B cell (primary cell): ENCODE data around the gene WBP11. TPM values are rescaled to one million over a fixed set of nuclear protein-coding genes. Genes with fewer than 3 reads are reported as not detected.

Source experiments
- ATAC-seq: fragments of 200-7000 bp; cut with Tn5 transposase; one replicate; pipeline ENCODE4 v1.10.0; 2021; ENCODE audit warnings: low read depth, mild to moderate bottlenecking, moderate number of reproducible peaks, moderate library complexity
- CTCF ChIA-PET: fragments of 350-600 bp; sonication (Branson Sonifier 250); formaldehyde crosslinking; loops from one replicate; lab custom pipeline; 2021; ENCODE audit warnings: antibody characterized with exemption, inconsistent platforms; lab: Charles Lee
- POLR2A ChIA-PET: fragments of 350-600 bp; sonication (Branson Sonifier 250); formaldehyde crosslinking; loops from one replicate; lab custom pipeline; 2021; ENCODE audit warnings: antibody characterized with exemption; lab: Charles Lee
- DNase-seq: peaks from one replicate; pipeline ENCODE4 v3.0.0; 2013
- H2AFZ ChIP-seq: 2 replicates; pipeline ENCODE4 v1.6.1; 2012; ENCODE audit warnings: mild to moderate bottlenecking, low read depth, low read length; ENCODE audit not compliant: insufficient read depth, poor library complexity, severe bottlenecking
- H3K27ac ChIP-seq, 2 donors: 1 replicate in 1 of 2; 2 replicates in 1 of 2; pipeline ENCODE4 v1.5.1; 2012 to 2013; ENCODE audit warnings: low read length in 2 of 2, mild to moderate bottlenecking in 2 of 2, moderate library complexity in 1 of 2
- H3K27me3 ChIP-seq, 4 experiments: fragments of 200-600 bp in 1 of 4; sonication (generic) in 1 of 4; replicated peaks in 1 of 4; 1 replicate in 2 of 4; 2 replicates in 2 of 4; pipeline versions ENCODE4 v1.6.1 to v1.7.0; 2013 to 2016; ENCODE audit warnings: low read length in 3 of 4, mild to moderate bottlenecking in 2 of 4, mixed read lengths in 1 of 4, moderate library complexity in 1 of 4; ENCODE audit not compliant: insufficient read depth in 4 of 4, control insufficient read depth in 3 of 4; ENCODE audit errors: control extremely low read depth in 1 of 4
- H3K36me3 ChIP-seq, 2 experiments: replicated peaks in 1 of 2; 1 replicate in 1 of 2; 2 replicates in 1 of 2; pipeline versions ENCODE4 v1.6.1 to v1.7.1; 2013; ENCODE audit warnings: low read length in 1 of 2; ENCODE audit not compliant: insufficient read depth in 2 of 2, control insufficient read depth in 1 of 2; ENCODE audit errors: control extremely low read depth in 1 of 2, extremely low read depth in 1 of 2
- H3K4me1 ChIP-seq, 2 donors: fragments of 200-600 bp in 1 of 2; sonication (generic) in 1 of 2; 1 replicate in 1 of 2; 2 replicates in 1 of 2; pipeline versions ENCODE4 v1.5.1 to v1.6.1; 2013 to 2017; ENCODE audit warnings: low read length in 2 of 2; ENCODE audit not compliant: control insufficient read depth in 2 of 2, insufficient read depth in 2 of 2
- H3K4me2 ChIP-seq: replicated peaks from 2 replicates; pipeline ENCODE3; 2012; ENCODE audit warnings: mild to moderate bottlenecking, low read depth, low read length; ENCODE audit not compliant: poor library complexity, severe bottlenecking
- H3K4me3 ChIP-seq, 5 experiments: fragments of 200-600 bp in 1 of 5; sonication (generic) in 1 of 5; 1 replicate in 3 of 5; 2 replicates in 2 of 5; pipeline versions ENCODE4 v1.5.1 to v1.7.0; 2011 to 2016; ENCODE audit warnings: low read length in 4 of 5, mild to moderate bottlenecking in 4 of 5, low read depth in 2 of 5, control low read depth in 1 of 5, moderate library complexity in 1 of 5; ENCODE audit not compliant: insufficient read depth in 1 of 5; ENCODE audit errors: control extremely low read depth in 1 of 5, extremely low read depth in 1 of 5
- H3K79me2 ChIP-seq: fragments of 200-600 bp; sonication (generic); one replicate; pipeline ENCODE4 v1.6.0; 2016; ENCODE audit warnings: low read length; ENCODE audit not compliant: control insufficient read depth, insufficient read depth
- H3K9ac ChIP-seq: fragments of 200-600 bp; sonication (generic); 2 replicates; pipeline ENCODE4 v1.6.1; 2017; ENCODE audit warnings: mild to moderate bottlenecking, low read length, moderate library complexity
- H3K9me3 ChIP-seq, 3 donors: one replicate each; pipeline versions ENCODE4 v1.6.1 to v1.7.1; 2013; ENCODE audit warnings: low read length in 2 of 3; ENCODE audit not compliant: control insufficient read depth in 2 of 3, insufficient read depth in 1 of 3; ENCODE audit errors: control extremely low read depth in 1 of 3
- H4K20me1 ChIP-seq: 2 replicates; pipeline ENCODE4 v1.6.0; 2012; ENCODE audit warnings: mild to moderate bottlenecking, low read length; ENCODE audit not compliant: insufficient read depth, control insufficient read depth, poor library complexity, severe bottlenecking
- H3K27ac Mint-ChIP-seq: one replicate; pipeline ENCODE4 v1.8.0; 2021; ENCODE audit warnings: mixed read lengths
- H3K27me3 Mint-ChIP-seq: one replicate; pipeline ENCODE4 v1.8.0; 2021; ENCODE audit warnings: mixed read lengths
- H3K4me1 Mint-ChIP-seq: one replicate; pipeline ENCODE4 v1.8.0; 2021; ENCODE audit warnings: mixed read lengths
- H3K4me3 Mint-ChIP-seq: one replicate; pipeline ENCODE4 v1.8.0; 2021; ENCODE audit warnings: mixed read lengths
- H3K9me3 Mint-ChIP-seq: one replicate; pipeline ENCODE4 v1.8.0; 2022; ENCODE audit warnings: mixed read lengths; ENCODE audit not compliant: insufficient read depth
- CTCF ChIP-seq: fragments of 200-600 bp; IDR thresholded peaks from one replicate; pipeline ENCODE4 v1.8.0; 2022; ENCODE audit warnings: antibody characterized with exemption, mild to moderate bottlenecking
- EZH2 ChIP-seq: IDR thresholded peaks from 2 replicates; pipeline ENCODE4 v1.6.1; 2012; ENCODE audit warnings: borderline replicate concordance, low read depth, mild to moderate bottlenecking, moderate library complexity, low read length; ENCODE audit not compliant: insufficient read depth, poor library complexity, severe bottlenecking
- WGBS: methylation state at CpG from one replicate; pipeline ENCODE4 v1.1.5; 2013; ENCODE audit warnings: missing lambda C conversion rate; ENCODE audit not compliant: insufficient coverage; 5-methylcytosine and 5-hydroxymethylcytosine counted together
- intact Hi-C: fragments of 100-400 bp; cut with micrococcal nuclease; formaldehyde crosslinking; loops from one replicate; pipeline ENCODE4 v1.10.0; 2022
- polyA plus RNA-seq: library from polyadenylated mRNA; depleted of rRNA; stranded (reverse); fragments of >200 nt; gene quantifications from 2 replicates; pipeline ENCODE4 v1.2.3, GENCODE V29; 2012
- total RNA-seq, 2 donors: library from RNA; stranded (reverse); fragments of 120-200 nt in 1 of 2; gene quantifications; 1 replicate in 1 of 2; 2 replicates in 1 of 2; pipeline versions ENCODE4 v1.2.3 to v1.2.4, GENCODE V29; 2013 to 2022

WBP11 gene
- total and polyA plus RNA-seq, 2 donors (not counting 1 experiment from before 2014, with no cell fraction given) = 13.6 to 84.7 TPM

DNA sequence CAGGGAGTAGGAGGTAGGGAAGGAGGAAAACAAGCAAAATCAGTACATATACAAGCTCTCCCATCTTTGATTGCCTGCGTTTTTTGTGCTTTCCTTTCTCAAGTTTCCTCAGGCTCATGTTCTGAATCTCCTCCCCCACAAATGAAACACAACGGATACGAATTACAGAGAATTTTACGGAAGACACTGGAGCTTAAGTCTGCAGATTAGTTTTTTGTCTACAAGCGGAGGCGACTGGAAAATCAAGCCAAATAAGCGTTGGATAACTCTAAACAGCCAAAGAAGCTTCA lies 612 bp downstream of the WBP11 start:
- H3K4me3 ChIP-seq = peak overlapping the region; percentile 89 to 99 (median 93)
- H3K9ac ChIP-seq = peak overlapping the region; percentile 98
- peak overlapping the region; percentile 93 for H2AFZ ChIP-seq
- H3K4me2 ChIP-seq = peak overlapping the region; percentile 81
- H3K9me3 ChIP-seq = no peaks in the 10 kb centered on the region
- Mint-ChIP-seq H3K4me3 (no peak overlapping the region), H3K27ac (no peak overlapping the region), H3K27me3 (no peaks in the 10 kb centered on the region), H3K4me1 (peaks cover 11% of the 10 kb centered on the region), H3K9me3 (no peaks in the 10 kb centered on the region)
- whole genome bisulfite sequencing = 0% methylated on average over 4 of the region's 7 CpGs
- H3K27me3 ChIP-seq = no peaks in the 10 kb centered on the region
- H4K20me1 ChIP-seq = no peaks in the 10 kb centered on the region
- TF ChIP-seq EZH2 (no peak), CTCF (no peak)
- peaks cover 57% of the 10 kb centered on the region for H3K79me2 ChIP-seq
- peaks cover 14 to 27% of the 10 kb centered on the region in 2 experiments for H3K36me3 ChIP-seq
- POLR2A ChIA-PET = interaction anchor here (1.2 to 3.3 kb wide), 3 partner anchors 22 to 32 kb away, joined by 4 to 41 read pairs (median 17); a partner anchor contains a TSS
- DNase-seq (no peak), ATAC-seq (no peak)
- H3K4me1 ChIP-seq = peaks cover 13 to 17% of the 10 kb centered on the region in 2 donors
- CTCF ChIA-PET = interaction anchor here (0.7 to 3.1 kb wide), 6 partner anchors 29 to 618 kb away, joined by 3 to 19 read pairs (median 3); partner anchors contain the start of gene RERG
- H3K27ac ChIP-seq = peak overlapping the region; percentile 98
- intact Hi-C loops = loop anchor here (1.0 kb wide), 4 partner anchors 28 to 563 kb away; partner anchors contain the start of gene ARHGDIB

GRCh38 chr12:14802247-14802646 lies 1.0 kb downstream of the WBP11 start:
- no peak overlapping the region for H3K4me3 Mint-ChIP-seq
- Histone ChIP-seq H3K36me3 (peaks cover 16 to 31% of the 10 kb centered on the region in 2 experiments), H3K4me2 (peak overlapping the region; percentile 81), H3K27me3 (no peaks in the 10 kb centered on the region), H3K4me3 (peak overlapping the region in 4 of 5 experiments; percentile 89 to 99 (median 95)), H3K9me3 (no peaks in the 10 kb centered on the region), H3K27ac (peak overlapping the region; percentile 98), H3K4me1 (peaks cover 13 to 17% of the 10 kb centered on the region in 2 donors), H2AFZ (no peak overlapping the region), H3K79me2 (peaks cover 54% of the 10 kb centered on the region), H3K9ac (peak overlapping the region; percentile 98), H4K20me1 (no peaks in the 10 kb centered on the region)
- H3K27me3 Mint-ChIP-seq = no peaks in the 10 kb centered on the region
- ATAC-seq (no peak), DNase-seq (no peak)
- ChIA-PET POLR2A (interaction anchor here (2.5 to 3.3 kb wide), 2 partner anchors 28 to 32 kb away, joined by 17 to 41 read pairs; a partner anchor contains a TSS), CTCF (interaction anchor here (1.0 to 3.1 kb wide), 4 partner anchors 29 to 193 kb away, joined by 3 to 19 read pairs (median 4); a partner anchor contains a TSS)
- intact Hi-C loops = no loop called here
- peaks cover 11% of the 10 kb centered on the region for H3K4me1 Mint-ChIP-seq
- TF ChIP-seq EZH2 (no peak), CTCF (no peak)
- no peak overlapping the region for H3K27ac Mint-ChIP-seq
- no peaks in the 10 kb centered on the region for H3K9me3 Mint-ChIP-seq
- 100% methylated on average over 1 of the region's 4 CpGs for WGBS
